Activated B cell treated with CpG ODN at 0.5 μM for 24 hours (primary cell): Measurements from ENCODE around the gene AREL1. TPM values are rescaled to one million over a fixed set of nuclear protein-coding genes. Genes with fewer than 3 reads are reported as not detected.
"Not testable (repeated sequence)": the region's sequence is repeated elsewhere in the genome, so short reads cannot be mapped to it uniquely, and the experiment has no call there.

Source experiments
- ATAC-seq: fragments of 200-7000 bp; cut with Tn5 transposase; one replicate; pipeline ENCODE4 v1.10.0; 2021; ENCODE audit warnings: low read depth, mild to moderate bottlenecking, moderate library complexity
- CTCF ChIA-PET: fragments of 350-600 bp; sonication (Branson Sonifier 250); formaldehyde crosslinking; loops from one replicate; lab custom pipeline; 2021; ENCODE audit warnings: antibody characterized with exemption; lab: Charles Lee
- POLR2A ChIA-PET: fragments of 350-600 bp; sonication (Branson Sonifier 250); formaldehyde crosslinking; loops from one replicate; lab custom pipeline; 2021; ENCODE audit warnings: antibody characterized with exemption; lab: Charles Lee
- DNase-seq: peaks from one replicate; pipeline ENCODE4 v3.0.0; 2022
- H3K27ac Mint-ChIP-seq: one replicate; pipeline ENCODE4 v1.8.0; 2020; ENCODE audit warnings: mixed read lengths
- H3K27me3 Mint-ChIP-seq: one replicate; pipeline ENCODE4 v1.8.0; 2021; ENCODE audit warnings: mixed read lengths
- H3K36me3 Mint-ChIP-seq: one replicate; pipeline ENCODE4 v1.8.0; 2021; ENCODE audit warnings: low read depth, mixed read lengths
- H3K4me1 Mint-ChIP-seq: one replicate; pipeline ENCODE4 v1.8.0; 2021; ENCODE audit warnings: mixed read lengths
- H3K4me3 Mint-ChIP-seq: one replicate; pipeline ENCODE4 v1.8.0; 2020; ENCODE audit warnings: mild to moderate bottlenecking, mixed read lengths
- H3K9me3 Mint-ChIP-seq: one replicate; pipeline ENCODE4 v1.8.0; 2020; ENCODE audit warnings: mixed read lengths
- CTCF ChIP-seq: fragments of 200-600 bp; IDR thresholded peaks from one replicate; pipeline ENCODE4 v1.8.0; 2022; ENCODE audit warnings: antibody characterized with exemption, mild to moderate bottlenecking
- intact Hi-C: fragments of 100-400 bp; cut with micrococcal nuclease; formaldehyde crosslinking; loops from one replicate; pipeline ENCODE4 v1.15.1; 2024
- total RNA-seq: library from RNA; stranded (reverse); gene quantifications from 2 replicates; pipeline ENCODE4 v1.2.3, GENCODE V29; 2022

Gene AREL1
- total RNA-seq = 46.5 and 49.7 TPM in 2 replicates

- no peak for TF ChIP-seq CTCF
- Mint-ChIP-seq H3K4me1 (peaks cover 49% of the 10 kb centered on the region), H3K4me3 (peak within 1 kb of the TSS; percentile 95), H3K36me3 (peaks cover 38% of the 10 kb centered on the region), H3K9me3 (no peaks in the 10 kb centered on the region), H3K27ac (peak within 1 kb of the TSS; percentile 92), H3K27me3 (no peaks in the 10 kb centered on the region)
- peak; percentile 69 for DNase-seq
- ChIA-PET CTCF (interaction anchor here (0.8 kb wide), 1 partner anchor 50 kb away, joined by 4 read pairs; the partner anchor contains the start of gene YLPM1), POLR2A (interaction anchor here (1.6 kb wide), 2 partner anchors 50 to 100 kb away, joined by 5 to 9 read pairs; partner anchors contain the start of genes LTBP2 and YLPM1)
- peak; percentile 90 for ATAC-seq
- intact Hi-C loops = loop anchor here (1.0 to 10.0 kb wide), 8 partner anchors 28 to 1576 kb away; partner anchors contain the start of genes ACYP1, EIF2B2, ERG28 and PSEN1
These were observed at the start of gene AREL1, which contains the start of gene FCF1 for GRCh38 chr14:74712499-74713394. AREL1 (minus strand) TSS chr14:74713080; CDS start chr14:74685615, 27,465 bp downstream. FCF1 (plus strand) TSS chr14:74713144; CDS start chr14:74713198, 54 bp downstream.

GRCh38 chr14:74758505-74758904, 45.6 kb upstream of the AREL1 start:
- H3K4me3 Mint-ChIP-seq, H3K9me3 Mint-ChIP-seq, DNase-seq, H3K36me3 Mint-ChIP-seq, H3K27ac Mint-ChIP-seq, CTCF ChIA-PET, intact Hi-C loops, ATAC-seq, H3K27me3 Mint-ChIP-seq, POLR2A ChIA-PET: not testable (repeated sequence)
- peaks cover 11% of the 10 kb centered on the region for H3K4me1 Mint-ChIP-seq

GRCh38 chr14:74756326-74756725, 43.4 kb upstream of the AREL1 start:
- DNase-seq (no peak), ATAC-seq (no peak)
- ChIA-PET CTCF (no interaction called here), POLR2A (no interaction called here)
- Mint-ChIP-seq H3K27me3 (peaks cover 2% of the 10 kb centered on the region), H3K9me3 (peaks cover 11% of the 10 kb centered on the region), H3K36me3 (peaks cover 2% of the 10 kb centered on the region), H3K4me3 (no peak overlapping the region), H3K27ac (no peak overlapping the region), H3K4me1 (no peaks in the 10 kb centered on the region)
- TF ChIP-seq CTCF = no peak
- intact Hi-C loops = no loop called here

GRCh38 chr14:74754899-74755298, 42.0 kb upstream of the AREL1 start:
- H3K4me1 Mint-ChIP-seq = no peaks in the 10 kb centered on the region
- no peak overlapping the region for H3K4me3 Mint-ChIP-seq
- H3K36me3 Mint-ChIP-seq = peaks cover 2% of the 10 kb centered on the region
- DNase-seq (no peak), ATAC-seq (no peak)
- peaks cover 11% of the 10 kb centered on the region for H3K9me3 Mint-ChIP-seq
- H3K27ac Mint-ChIP-seq = no peak overlapping the region
- no peak for TF ChIP-seq CTCF
- POLR2A ChIA-PET = interaction anchor here (1.6 kb wide), 1 partner anchor 8 kb away, joined by 4 read pairs; the partner anchor contains the start of gene YLPM1
- CTCF ChIA-PET = no interaction called here
- peaks cover 2% of the 10 kb centered on the region for H3K27me3 Mint-ChIP-seq
- intact Hi-C loops = no loop called here

GRCh38 chr14:74754157-74754556, 41.3 kb upstream of the AREL1 start:
- H3K4me1 Mint-ChIP-seq = no peaks in the 10 kb centered on the region
- no peak for DNase-seq
- no peak overlapping the region for H3K4me3 Mint-ChIP-seq
- ATAC-seq = no peak
- intact Hi-C loops = no loop called here
- H3K36me3 Mint-ChIP-seq = peaks cover 2% of the 10 kb centered on the region
- no peak overlapping the region for H3K27ac Mint-ChIP-seq
- H3K9me3 Mint-ChIP-seq = peaks cover 11% of the 10 kb centered on the region
- H3K27me3 Mint-ChIP-seq = peaks cover 2% of the 10 kb centered on the region
- no peak for TF ChIP-seq CTCF
- ChIA-PET POLR2A (interaction anchor here (1.6 kb wide), 1 partner anchor 9 kb away, joined by 4 read pairs; the partner anchor contains the start of gene YLPM1), CTCF (no interaction called here)
